ENCODE measurements around the gene ASTN1.

The ASTN1 gene

DNA sequence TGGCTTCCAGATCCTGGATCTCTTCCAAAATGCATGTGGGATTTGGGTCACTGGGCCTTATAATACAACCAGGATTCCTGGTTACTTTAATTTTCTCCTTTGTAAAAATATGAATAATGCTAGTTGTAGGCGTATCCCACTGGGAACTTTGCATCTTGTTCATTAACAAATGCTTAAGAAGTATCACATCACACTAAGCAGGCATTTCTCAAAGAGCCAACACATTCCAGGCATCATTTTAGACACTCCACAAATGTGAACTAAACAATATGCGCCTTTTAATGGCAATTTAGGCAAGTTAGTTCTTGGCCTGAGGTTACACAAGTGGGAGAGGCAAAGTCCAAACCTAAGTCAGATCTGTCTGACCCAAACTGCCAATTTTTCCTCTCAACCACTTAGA is 22.1 kb upstream of the ASTN1 start:
- no peak for DNase-seq (ENCODE audit: low read depth in 1 of 2, low spot score in 1 of 2)
- TF ChIP-seq, protein P1, sequence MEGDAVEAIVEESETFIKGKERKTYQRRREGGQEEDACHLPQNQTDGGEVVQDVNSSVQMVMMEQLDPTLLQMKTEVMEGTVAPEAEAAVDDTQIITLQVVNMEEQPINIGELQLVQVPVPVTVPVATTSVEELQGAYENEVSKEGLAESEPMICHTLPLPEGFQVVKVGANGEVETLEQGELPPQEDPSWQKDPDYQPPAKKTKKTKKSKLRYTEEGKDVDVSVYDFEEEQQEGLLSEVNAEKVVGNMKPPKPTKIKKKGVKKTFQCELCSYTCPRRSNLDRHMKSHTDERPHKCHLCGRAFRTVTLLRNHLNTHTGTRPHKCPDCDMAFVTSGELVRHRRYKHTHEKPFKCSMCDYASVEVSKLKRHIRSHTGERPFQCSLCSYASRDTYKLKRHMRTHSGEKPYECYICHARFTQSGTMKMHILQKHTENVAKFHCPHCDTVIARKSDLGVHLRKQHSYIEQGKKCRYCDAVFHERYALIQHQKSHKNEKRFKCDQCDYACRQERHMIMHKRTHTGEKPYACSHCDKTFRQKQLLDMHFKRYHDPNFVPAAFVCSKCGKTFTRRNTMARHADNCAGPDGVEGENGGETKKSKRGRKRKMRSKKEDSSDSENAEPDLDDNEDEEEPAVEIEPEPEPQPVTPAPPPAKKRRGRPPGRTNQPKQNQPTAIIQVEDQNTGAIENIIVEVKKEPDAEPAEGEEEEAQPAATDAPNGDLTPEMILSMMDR (IDR thresholded peaks at IDR 0.05; ENCODE audit: insufficient read depth, low read length): no peak
- TF ChIP-seq POLR2AphosphoS5 (IDR thresholded peaks at IDR 0.05; ENCODE audit: low read depth): no peak
- no peak for TF ChIP-seq GABPA (IDR thresholded peaks at IDR 0.05; ENCODE audit: low read depth)
- no peak for TF ChIP-seq SPI1 (IDR thresholded peaks at IDR 0.05; ENCODE audit: borderline replicate concordance, low read depth)
- TF ChIP-seq, protein P2, sequence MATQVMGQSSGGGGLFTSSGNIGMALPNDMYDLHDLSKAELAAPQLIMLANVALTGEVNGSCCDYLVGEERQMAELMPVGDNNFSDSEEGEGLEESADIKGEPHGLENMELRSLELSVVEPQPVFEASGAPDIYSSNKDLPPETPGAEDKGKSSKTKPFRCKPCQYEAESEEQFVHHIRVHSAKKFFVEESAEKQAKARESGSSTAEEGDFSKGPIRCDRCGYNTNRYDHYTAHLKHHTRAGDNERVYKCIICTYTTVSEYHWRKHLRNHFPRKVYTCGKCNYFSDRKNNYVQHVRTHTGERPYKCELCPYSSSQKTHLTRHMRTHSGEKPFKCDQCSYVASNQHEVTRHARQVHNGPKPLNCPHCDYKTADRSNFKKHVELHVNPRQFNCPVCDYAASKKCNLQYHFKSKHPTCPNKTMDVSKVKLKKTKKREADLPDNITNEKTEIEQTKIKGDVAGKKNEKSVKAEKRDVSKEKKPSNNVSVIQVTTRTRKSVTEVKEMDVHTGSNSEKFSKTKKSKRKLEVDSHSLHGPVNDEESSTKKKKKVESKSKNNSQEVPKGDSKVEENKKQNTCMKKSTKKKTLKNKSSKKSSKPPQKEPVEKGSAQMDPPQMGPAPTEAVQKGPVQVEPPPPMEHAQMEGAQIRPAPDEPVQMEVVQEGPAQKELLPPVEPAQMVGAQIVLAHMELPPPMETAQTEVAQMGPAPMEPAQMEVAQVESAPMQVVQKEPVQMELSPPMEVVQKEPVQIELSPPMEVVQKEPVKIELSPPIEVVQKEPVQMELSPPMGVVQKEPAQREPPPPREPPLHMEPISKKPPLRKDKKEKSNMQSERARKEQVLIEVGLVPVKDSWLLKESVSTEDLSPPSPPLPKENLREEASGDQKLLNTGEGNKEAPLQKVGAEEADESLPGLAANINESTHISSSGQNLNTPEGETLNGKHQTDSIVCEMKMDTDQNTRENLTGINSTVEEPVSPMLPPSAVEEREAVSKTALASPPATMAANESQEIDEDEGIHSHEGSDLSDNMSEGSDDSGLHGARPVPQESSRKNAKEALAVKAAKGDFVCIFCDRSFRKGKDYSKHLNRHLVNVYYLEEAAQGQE (IDR thresholded peaks at IDR 0.05; ENCODE audit: insufficient replicate concordance, low read depth): no peak
- Histone ChIP-seq H3K27ac (replicated peaks) (no peak overlapping the region), H3K4me3 (replicated peaks; ENCODE audit: insufficient read depth, low read length) (no peak overlapping the region), H3K27me3 (ENCODE audit: insufficient read depth, poor library complexity, severe bottlenecking) (peaks cover 2% of the 10 kb centered on the region)

DNA sequence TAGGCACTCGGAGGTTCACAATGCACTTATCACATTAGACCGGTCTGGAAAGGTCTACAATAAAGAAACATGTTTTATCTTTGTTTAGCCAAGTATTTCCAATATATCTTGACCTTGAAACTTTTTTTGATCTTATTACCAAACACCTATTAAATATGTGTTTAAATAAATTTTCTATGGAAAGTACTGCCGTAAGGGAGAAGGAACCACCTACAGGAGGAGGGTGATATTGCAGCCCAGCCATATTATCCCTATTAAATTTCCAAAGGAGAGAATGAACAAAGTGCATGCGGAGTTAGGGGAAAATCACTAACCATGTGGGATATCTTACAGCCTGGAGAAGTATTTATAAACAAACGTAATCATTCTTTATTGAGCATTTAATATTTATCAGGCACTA is 20.7 kb upstream of the ASTN1 start:
- peaks cover 11% of the 10 kb centered on the region for H3K27me3 ChIP-seq (ENCODE audit: insufficient read depth, poor library complexity, severe bottlenecking)
- no peak for DNase-seq (ENCODE audit: low read depth in 1 of 2, low spot score in 1 of 2)
- TF ChIP-seq, protein P2 (IDR thresholded peaks at IDR 0.05; ENCODE audit: insufficient replicate concordance, low read depth): no peak
- no peak overlapping the region for H3K27ac ChIP-seq (replicated peaks)
- H3K4me3 ChIP-seq (replicated peaks; ENCODE audit: insufficient read depth, low read length): no peak overlapping the region

DNA sequence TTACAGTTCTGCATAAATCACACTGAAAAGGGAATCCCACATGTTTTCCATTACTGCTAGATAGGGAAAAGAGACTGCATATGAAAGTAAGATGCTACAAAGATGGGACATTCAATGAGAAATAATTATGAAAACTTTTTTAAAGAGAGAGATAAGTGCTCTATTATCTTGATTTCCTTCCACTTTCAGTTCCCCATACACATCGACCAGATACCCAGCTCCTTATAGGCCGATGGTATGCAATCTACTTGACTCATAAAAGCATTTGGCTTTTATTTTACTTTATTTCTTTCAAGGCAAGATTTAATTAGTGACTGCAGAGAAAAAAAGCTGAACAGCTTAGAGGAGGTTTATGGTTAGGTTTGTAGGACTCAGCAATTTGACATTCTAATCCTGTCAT is 19.3 kb upstream of the ASTN1 start:
- Histone ChIP-seq H3K27ac (replicated peaks) (no peak overlapping the region), H3K4me3 (replicated peaks; ENCODE audit: insufficient read depth, low read length) (no peak overlapping the region), H3K27me3 (ENCODE audit: insufficient read depth, poor library complexity, severe bottlenecking) (peaks cover 11% of the 10 kb centered on the region)
- no peak for DNase-seq (ENCODE audit: low read depth in 1 of 2, low spot score in 1 of 2)
- no peak for TF ChIP-seq GABPA (IDR thresholded peaks at IDR 0.05; ENCODE audit: low read depth)
- TF ChIP-seq SPI1 (IDR thresholded peaks at IDR 0.05; ENCODE audit: borderline replicate concordance, low read depth): no peak
- no peak for TF ChIP-seq POLR2AphosphoS5 (IDR thresholded peaks at IDR 0.05; ENCODE audit: low read depth)
- TF ChIP-seq, protein P2 (IDR thresholded peaks at IDR 0.05; ENCODE audit: insufficient replicate concordance, low read depth): no peak
- TF ChIP-seq, protein P1 (IDR thresholded peaks at IDR 0.05; ENCODE audit: insufficient read depth, low read length): no peak

Measured in HL-60 (cell line).